ENCODE data around the gene TC2N. TPM values are rescaled to one million over a fixed set of nuclear protein-coding genes. Genes with fewer than 3 reads are reported as not detected.

TC2N gene
- total RNA-seq, 1 experiment from 2014 or later, result 30.6 TPM

GRCh38 chr14:91879196-91879595 lies 11.9 kb upstream of the TC2N start:
- POLR2A ChIA-PET, result interaction anchor here (0.6 kb wide), 1 partner anchor 368 kb away, joined by 3 read pairs; no protein-coding TSS in a partner anchor
- no peak overlapping the region for H3K4me3 ChIP-seq (ENCODE audit: low read depth, low read length)
- CTCF ChIA-PET, result no interaction called here
- no peaks in the 10 kb centered on the region for H3K27me3 ChIP-seq (replicated peaks; ENCODE audit: control insufficient read depth, insufficient read depth, low read length)
- no peaks in the 10 kb centered on the region for H3K9me3 ChIP-seq
- H3K27ac Mint-ChIP-seq (ENCODE audit: unreplicated experiment), result no peak overlapping the region
- H3K27me3 Mint-ChIP-seq (ENCODE audit: insufficient read depth, unreplicated experiment), result no peaks in the 10 kb centered on the region
- intact Hi-C loops (cut with micrococcal nuclease; ENCODE audit: unreplicated experiment), result no loop called here
- peaks cover 15% of the 10 kb centered on the region for H3K4me1 ChIP-seq
- H3K36me3 ChIP-seq (ENCODE audit: control insufficient read depth, insufficient read depth, low read length), result no peaks in the 10 kb centered on the region
- H3K4me3 Mint-ChIP-seq (ENCODE audit: unreplicated experiment), result no peak overlapping the region
- H3K9me3 Mint-ChIP-seq (ENCODE audit: unreplicated experiment), result no peaks in the 10 kb centered on the region
- no TSS peak for BruUV-seq (replicated peaks)
- no peak for TF ChIP-seq CTCF (IDR thresholded peaks at IDR 0.05; ENCODE audit: insufficient read depth in 1 of 2, low read depth in 1 of 2, low read length in 1 of 2, severe bottlenecking in 1 of 2, unreplicated experiment in 1 of 2)
- DNase-seq, result no peak
- H3K4me1 Mint-ChIP-seq (ENCODE audit: low read depth, unreplicated experiment), result peaks cover 15% of the 10 kb centered on the region
- H3K36me3 Mint-ChIP-seq (ENCODE audit: insufficient read depth, unreplicated experiment), result no peaks in the 10 kb centered on the region

DNA sequence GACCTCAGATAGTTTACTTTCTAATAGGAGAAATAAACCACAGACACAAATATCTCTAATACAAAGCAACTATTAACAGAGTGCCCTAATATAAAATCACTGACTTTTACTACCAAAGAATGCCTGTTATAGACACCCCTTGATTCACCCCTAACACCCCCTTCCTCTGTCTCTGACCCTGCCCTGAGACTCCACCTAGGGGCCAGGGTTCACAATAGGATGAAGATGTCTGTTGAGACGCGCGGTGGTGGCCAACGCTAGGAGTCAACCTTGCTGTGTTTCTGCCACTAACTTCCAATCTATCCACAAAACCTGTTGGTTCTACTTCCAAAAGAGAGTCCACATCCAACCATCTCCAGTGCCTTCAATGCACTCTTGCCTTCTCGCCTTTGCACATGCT lies 10.9 kb upstream of the TC2N start:
- no TSS peak for BruUV-seq (replicated peaks)
- Mint-ChIP-seq H3K4me3 (ENCODE audit: unreplicated experiment) (no peak overlapping the region), H3K27me3 (ENCODE audit: insufficient read depth, unreplicated experiment) (no peaks in the 10 kb centered on the region), H3K27ac (ENCODE audit: unreplicated experiment) (no peak overlapping the region), H3K36me3 (ENCODE audit: insufficient read depth, unreplicated experiment) (no peaks in the 10 kb centered on the region), H3K9me3 (ENCODE audit: unreplicated experiment) (no peaks in the 10 kb centered on the region), H3K4me1 (ENCODE audit: low read depth, unreplicated experiment) (peaks cover 15% of the 10 kb centered on the region)
- Histone ChIP-seq H3K9me3 (no peaks in the 10 kb centered on the region), H3K4me3 (ENCODE audit: low read depth, low read length) (no peak overlapping the region), H3K27me3 (replicated peaks; ENCODE audit: control insufficient read depth, insufficient read depth, low read length) (no peaks in the 10 kb centered on the region), H3K4me1 (peaks cover 15% of the 10 kb centered on the region), H3K36me3 (ENCODE audit: control insufficient read depth, insufficient read depth, low read length) (no peaks in the 10 kb centered on the region)
- DNase-seq, result no peak
- no peak for TF ChIP-seq CTCF (IDR thresholded peaks at IDR 0.05; ENCODE audit: insufficient read depth in 1 of 2, low read depth in 1 of 2, low read length in 1 of 2, severe bottlenecking in 1 of 2, unreplicated experiment in 1 of 2)
- CTCF ChIA-PET, result no interaction called here
- POLR2A ChIA-PET, result no interaction called here
- intact Hi-C loops (cut with micrococcal nuclease; ENCODE audit: unreplicated experiment), result no loop called here

GRCh38 chr14:91877376-91877915 lies 10.1 kb upstream of the TC2N start:
- DNase-seq, result no peak
- H3K27ac Mint-ChIP-seq (ENCODE audit: unreplicated experiment), result no peak overlapping the region
- intact Hi-C loops (cut with micrococcal nuclease; ENCODE audit: unreplicated experiment), result no loop called here
- TF ChIP-seq CTCF (IDR thresholded peaks at IDR 0.05; ENCODE audit: insufficient read depth in 1 of 2, low read depth in 1 of 2, low read length in 1 of 2, severe bottlenecking in 1 of 2, unreplicated experiment in 1 of 2), result no peak
- H3K36me3 ChIP-seq (ENCODE audit: control insufficient read depth, insufficient read depth, low read length), result no peaks in the 10 kb centered on the region
- no peaks in the 10 kb centered on the region for H3K27me3 Mint-ChIP-seq (ENCODE audit: insufficient read depth, unreplicated experiment)
- no TSS peak for BruUV-seq (replicated peaks)
- no peak overlapping the region for H3K4me3 Mint-ChIP-seq (ENCODE audit: unreplicated experiment)
- H3K27me3 ChIP-seq (replicated peaks; ENCODE audit: control insufficient read depth, insufficient read depth, low read length), result no peaks in the 10 kb centered on the region
- peaks cover 15% of the 10 kb centered on the region for H3K4me1 ChIP-seq
- H3K4me3 ChIP-seq (ENCODE audit: low read depth, low read length), result no peak overlapping the region
- no peaks in the 10 kb centered on the region for H3K36me3 Mint-ChIP-seq (ENCODE audit: insufficient read depth, unreplicated experiment)
- no peaks in the 10 kb centered on the region for H3K9me3 Mint-ChIP-seq (ENCODE audit: unreplicated experiment)
- peaks cover 15% of the 10 kb centered on the region for H3K4me1 Mint-ChIP-seq (ENCODE audit: low read depth, unreplicated experiment)
- POLR2A ChIA-PET, result no interaction called here
- no peaks in the 10 kb centered on the region for H3K9me3 ChIP-seq
- CTCF ChIA-PET, result interaction anchor here (1.4 kb wide), 1 partner anchor 120 kb away, joined by 6 read pairs; no protein-coding TSS in a partner anchor

Measured in Caco-2 (cell line).